Activated CD8-positive, alpha-beta memory T cell treated with anti-CD3 and anti-CD28 coated beads, Interleukin-2, amount 50 U/mL, for 24 hours (primary cell): ENCODE measurements around the gene SLX9.

Source experiments
- DNase-seq: peaks from one replicate; pipeline ENCODE4 v3.0.0-alpha.2; 2020; ENCODE audit errors: extremely low read depth

The SLX9 gene

DNA sequence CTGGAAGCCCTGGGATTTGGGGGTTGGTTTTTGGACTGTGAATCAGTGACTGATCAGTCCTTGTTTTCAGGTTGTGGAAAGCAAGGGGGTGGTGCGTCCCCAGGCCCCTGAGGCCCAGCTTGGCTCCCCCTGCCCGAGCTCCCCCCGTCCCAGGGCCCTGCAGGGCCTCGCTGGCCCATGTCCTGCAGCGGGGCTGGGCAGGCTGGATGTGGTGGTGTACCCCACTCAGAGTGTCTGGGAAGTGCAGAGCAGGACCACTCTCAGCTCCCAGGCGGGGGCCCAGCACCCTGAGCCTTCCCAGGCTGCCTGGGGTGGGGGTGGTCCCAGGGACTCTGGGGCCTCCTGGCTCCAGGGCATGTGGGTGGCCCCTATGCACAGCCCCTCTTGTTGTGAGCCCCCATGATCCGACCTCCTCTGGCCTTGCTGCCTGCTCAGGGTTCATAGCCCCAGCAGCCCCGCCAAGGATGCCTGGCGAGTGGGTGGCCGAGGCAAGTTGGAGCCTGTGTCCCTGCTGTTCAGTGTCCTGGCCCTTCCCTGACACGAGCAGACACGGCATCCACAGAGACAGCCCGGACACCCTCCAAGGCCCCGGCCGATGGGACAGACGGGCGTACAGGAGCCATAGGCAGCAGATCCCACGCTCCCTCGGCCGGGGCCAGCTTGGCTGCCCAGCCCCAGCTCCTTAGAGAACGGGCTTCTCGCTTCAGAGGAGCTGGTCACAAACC lies 37.9 kb downstream of the SLX9 start:
- DNase-seq = no peak

GRCh38 chr21:44979687-44980561 lies 40.1 kb downstream of the SLX9 start:
- DNase-seq = no peak

DNA sequence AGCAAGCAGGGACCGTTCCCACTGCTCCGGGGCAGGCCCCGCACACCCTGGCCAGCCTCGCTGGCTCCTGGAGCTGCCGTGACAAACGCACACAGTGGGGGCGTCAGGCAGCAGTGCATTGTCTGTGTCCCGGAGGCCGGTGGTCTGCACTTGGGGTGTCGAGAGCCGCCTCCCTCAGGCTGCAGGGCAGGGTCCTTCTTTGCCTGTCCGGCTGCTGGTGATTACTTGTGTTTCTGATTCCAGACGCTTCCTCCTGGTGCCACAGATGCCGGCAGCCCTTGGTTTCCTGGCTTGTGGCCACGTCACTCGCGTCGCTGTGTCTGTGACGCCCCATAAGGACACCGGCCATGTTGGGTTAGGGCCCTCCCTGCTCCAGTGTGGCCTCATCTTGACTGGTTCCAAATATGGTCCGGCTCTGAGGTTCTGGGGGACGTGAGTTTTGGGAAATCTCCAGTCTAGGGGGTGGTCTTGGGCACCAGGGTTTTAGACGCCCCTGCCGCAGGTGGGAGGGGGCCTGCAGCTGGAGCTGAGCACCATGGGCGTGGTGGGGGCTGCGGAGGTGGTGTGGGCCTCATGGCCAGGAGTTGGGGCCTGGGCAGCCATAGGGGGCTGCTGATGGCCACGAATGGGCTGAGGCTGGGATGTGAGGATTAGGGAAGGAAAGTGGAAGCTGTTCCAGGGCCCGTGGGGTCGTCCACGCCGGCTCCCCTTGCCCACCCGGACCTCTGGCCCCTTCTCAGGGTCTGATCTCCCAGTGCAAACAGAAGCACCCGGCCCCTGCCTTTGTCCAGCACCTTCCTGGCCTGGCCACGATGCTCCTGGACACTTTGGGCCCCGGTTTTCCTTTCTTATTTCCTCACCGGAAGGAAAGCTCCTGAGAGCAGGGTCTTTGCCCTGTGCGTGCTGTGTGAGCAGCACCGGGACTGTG lies 41.0 kb downstream of the SLX9 start:
- no peak for DNase-seq

DNA sequence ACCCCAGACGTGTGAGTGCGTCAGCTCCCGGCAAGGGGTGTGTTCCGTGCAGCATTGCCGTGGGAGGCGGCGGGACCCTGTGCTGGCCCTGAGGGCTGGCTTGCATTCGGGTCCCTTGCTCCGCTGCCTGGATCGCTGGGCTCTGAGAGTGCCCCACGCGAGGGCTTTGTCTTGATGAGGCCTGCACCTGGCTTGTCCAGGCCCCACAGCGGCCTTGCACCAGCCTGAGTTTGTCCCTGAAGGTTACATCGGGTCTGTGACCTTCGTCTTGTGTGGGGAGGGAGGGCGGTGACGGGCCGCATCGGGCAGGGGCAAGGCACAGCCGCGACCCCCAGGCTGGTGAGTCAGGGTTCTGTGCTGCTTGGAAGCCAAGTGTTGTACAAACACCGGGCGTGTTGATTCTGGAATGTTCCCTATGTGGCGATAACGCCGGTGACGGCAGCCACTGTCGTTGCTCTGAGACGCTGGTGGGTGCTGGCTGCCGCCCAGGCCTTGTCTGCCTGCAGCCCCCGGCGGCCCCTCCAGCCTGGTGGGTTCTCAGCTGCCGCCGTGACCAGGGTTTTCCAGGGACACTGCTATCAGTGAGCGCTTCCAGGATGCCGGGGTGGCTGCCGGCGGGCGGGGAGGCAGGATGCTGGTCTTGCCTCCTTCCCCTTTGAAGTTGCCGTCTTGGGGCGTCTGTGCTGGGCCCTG lies 42.9 kb downstream of the SLX9 start:
- no peak for DNase-seq

- DNase-seq = no peak
These were observed 43.8 kb downstream of the SLX9 start for GRCh38 chr21:44983421-44984206.

DNA sequence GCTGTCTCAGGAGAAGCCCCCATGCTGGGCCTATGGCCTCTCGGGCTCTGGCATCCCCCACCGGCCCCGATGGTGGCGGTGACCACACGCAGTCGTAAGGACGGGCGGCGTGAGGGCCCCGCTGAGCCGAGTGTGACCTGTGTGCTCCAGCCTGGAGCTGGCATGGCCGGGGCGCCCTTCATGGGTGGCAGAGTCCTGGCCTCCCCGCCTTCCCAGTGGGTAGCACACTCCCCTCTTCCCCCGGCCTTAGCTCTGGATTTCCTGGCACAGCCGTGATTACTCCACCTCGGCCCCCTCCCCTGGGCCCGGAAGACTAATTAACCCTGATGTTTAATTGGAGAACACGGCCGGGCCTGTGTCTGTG lies 44.6 kb downstream of the SLX9 start:
- DNase-seq = no peak

DNA sequence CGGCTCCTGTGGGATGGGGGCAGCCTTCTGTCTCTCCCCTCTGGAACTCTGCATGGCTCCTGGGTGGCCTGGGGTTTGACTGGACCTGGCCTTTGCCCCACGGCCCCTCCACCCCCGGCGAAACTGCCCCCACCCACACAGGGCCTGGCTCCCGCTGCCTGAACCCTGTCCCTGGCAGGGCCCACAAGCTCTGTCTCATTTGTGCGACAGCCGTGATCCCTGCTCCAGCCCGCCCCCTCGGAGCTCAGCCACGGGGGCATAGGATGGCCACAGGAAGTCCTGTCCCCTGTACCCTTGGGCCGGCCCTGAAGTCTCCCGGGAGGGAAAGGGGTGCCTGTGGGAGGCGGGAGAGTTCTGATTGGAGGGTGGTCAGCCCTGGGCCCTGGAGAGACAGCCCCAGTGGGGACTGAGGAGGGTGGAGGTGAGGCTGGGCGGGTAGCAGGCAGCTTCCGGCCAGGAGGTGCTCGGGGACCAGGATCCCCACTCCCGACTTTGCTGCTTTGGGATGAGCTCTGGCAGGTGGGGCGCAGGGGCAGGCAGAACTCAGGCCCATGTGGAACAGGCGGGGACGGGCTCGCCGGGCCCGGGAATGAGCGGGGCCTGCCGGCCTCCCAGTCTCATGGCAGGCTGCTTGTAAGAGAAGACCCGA lies 45.1 kb downstream of the SLX9 start:
- no peak for DNase-seq

- no peak for DNase-seq
These were observed 45.9 kb downstream of the SLX9 start for GRCh38 chr21:44985441-44986401.

DNA sequence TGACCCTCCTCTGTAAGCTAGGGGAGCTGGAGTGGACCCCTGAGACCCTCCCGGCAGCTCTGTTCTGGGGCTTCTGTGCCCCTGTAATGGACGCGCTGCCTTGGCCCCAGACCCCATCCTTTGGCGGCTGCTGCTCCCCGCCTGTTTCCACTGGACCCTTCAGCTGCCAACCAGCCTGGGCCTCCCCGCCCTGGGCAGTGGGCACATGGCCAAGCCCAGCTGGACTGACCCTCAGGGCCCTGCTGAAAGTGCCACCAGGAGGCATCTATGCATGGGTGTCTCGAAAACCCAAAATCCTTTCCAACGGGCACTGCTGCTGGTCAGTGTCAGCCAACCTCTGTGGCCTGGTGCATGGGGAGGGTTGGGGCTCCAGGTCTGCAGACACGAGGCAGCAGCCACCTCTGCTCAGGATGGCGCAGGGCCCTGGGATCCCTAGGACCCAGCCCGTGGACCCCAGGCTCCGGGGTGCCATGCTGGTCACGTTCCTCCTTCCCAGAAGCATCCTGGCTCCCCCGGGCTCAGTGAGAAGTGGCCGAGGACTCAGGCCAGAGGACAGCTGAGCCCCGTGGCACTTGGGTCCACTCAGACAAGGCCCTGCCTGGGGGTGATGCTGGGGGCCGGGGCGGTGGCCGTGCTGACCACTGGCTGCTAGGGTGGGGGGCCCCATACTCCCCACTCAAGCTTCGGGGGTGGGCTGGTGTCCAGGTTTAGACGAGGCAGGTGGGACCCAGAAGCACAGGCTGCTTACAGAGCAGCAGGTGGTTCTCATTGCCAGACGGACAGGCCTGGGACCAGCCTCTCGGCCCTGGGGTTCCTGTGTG lies 46.9 kb downstream of the SLX9 start:
- no peak for DNase-seq

- no peak for DNase-seq
These were observed 47.6 kb downstream of the SLX9 start for GRCh38 chr21:44987301-44987885.

DNA sequence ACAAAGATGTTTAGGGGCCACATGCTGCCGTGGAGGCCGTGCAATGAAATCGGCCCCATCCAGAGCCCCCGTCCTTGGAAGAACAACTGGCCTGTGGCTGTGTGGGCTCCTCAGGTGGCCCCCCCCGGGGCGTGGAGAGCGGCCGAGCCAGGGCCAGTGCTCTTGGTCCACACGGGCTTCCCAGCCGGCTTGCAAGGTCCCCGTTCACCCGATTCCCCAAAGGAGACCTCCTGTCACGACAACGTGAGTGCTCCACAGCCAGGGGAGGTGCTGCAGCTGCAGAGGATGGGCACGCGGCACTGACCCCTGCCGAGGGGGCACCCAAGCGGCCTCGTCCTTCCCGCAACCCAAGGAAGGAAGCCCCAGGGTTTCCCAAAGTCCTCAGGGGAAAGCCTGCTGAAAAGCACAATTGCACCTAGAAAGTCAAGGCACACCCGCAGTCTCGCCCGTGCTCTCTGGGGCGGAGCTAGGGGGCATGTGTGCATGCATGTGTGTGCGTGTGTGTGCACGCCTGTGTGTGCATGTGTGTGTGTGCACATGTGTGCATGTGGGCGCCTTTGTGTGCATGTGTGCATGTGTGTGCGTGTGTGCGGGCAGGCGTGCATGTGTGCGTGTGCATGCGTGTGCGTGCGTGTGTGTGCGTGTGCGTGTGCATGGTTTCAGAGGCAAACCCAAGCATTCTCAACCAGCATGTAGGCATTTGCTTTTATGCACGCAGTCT lies 48.2 kb downstream of the SLX9 start:
- DNase-seq = no peak

GRCh38 chr21:44988607-44989536 lies 49.0 kb downstream of the SLX9 start:
- DNase-seq = no peak

DNA sequence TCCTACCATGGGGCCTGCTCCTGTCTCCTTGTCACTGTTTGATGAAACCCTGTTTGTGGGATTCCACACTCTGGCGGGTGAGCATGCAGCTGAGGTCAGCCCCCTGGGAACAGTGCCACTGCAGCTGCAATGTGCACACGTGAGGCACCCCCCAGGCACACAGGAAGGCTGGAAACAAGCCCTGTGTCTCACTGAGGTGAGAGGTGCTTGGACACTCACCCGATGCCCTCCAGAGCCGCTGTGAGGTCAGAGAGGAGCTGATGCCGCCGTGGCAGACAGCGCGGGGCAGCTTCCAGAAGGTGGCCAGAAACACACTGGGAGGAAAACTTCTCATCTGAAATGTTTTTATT lies 49.7 kb downstream of the SLX9 start:
- DNase-seq = no peak

DNA sequence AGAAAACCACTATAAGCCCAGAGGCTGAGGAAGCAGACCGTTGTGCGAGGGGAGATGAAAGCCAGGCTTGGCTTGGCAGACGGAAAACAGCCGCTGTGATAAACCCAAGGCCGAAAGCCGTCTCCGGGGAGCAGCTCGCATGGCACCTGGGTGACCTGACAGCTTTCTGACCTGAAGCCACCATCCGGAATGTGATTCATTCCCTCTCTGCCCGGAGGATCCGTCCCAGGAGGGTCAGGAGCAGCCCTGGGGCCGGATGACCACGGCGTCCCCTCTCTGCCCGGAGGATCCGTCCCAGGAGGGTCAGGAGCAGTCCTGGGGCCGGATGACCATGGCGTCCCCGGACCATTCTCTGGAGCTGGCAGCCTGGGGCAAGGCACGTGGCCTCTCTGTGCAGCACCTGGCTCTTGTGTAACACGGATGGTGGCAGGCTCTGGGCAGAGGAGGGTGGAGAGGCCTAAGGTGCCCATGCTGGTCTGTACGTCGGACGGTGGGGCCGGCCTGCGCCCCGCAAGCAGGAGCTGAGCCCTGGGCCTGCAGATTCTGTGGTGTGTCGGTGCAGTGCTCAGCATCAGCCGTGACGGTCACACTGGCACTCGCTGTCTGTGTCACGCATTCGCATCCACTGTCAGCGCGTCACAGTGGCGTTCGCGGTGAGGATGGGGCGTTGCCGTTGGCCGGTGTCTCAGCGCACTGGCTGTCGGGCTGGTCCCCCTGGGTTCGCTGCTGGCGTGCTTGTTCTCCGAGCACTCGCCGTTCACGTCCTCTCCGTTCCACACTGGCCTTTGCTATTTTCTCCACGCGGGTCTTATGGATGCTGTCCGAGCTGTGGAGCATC lies 50.3 kb downstream of the SLX9 start:
- DNase-seq = no peak

- no peak for DNase-seq
These were observed 51.1 kb downstream of the SLX9 start for GRCh38 chr21:44990921-44991320.
